HepG2 (cell line): Measurements from ENCODE around the gene SLC17A9. TPM values are rescaled to one million over a fixed set of nuclear protein-coding genes. Genes with fewer than 3 reads are reported as not detected.
A peak's percentile ranks its signal among the peaks of the same experiment; 100 is the strongest.

ENCODE experiments used
- ATF7-NPFF ChIP-seq: sonication (generic); formaldehyde crosslinking; IDR thresholded peaks from 2 replicates; pipeline ENCODE4 v1.8.1; 2023; ENCODE audit warnings: mild to moderate bottlenecking, low read depth, missing genetic modification reagents, moderate library complexity
- HMGA1 ChIP-seq: sonication (generic); formaldehyde crosslinking; conservative IDR thresholded peaks from 2 replicates; pipeline ENCODE4 v1.4.0; 2020; ENCODE audit warnings: missing genetic modification reagents
- PHF5A ChIP-seq: IDR thresholded peaks from one replicate; pipeline ENCODE4 v1.6.1; 2018; ENCODE audit warnings: low read depth, missing genetic modification reagents; ENCODE audit not compliant: unreplicated experiment
- PREB ChIP-seq: sonication (generic); formaldehyde crosslinking; IDR thresholded peaks from 2 replicates; pipeline ENCODE4 v1.4.0; 2020; ENCODE audit warnings: missing genetic modification reagents
- RNF2 ChIP-seq: fragments of 450-650 bp; conservative IDR thresholded peaks from 2 replicates; pipeline ENCODE4 v1.6.1; 2016; ENCODE audit warnings: low read depth
- TEAD3 ChIP-seq: optimal IDR thresholded peaks from 2 replicates; pipeline ENCODE3; 2016; ENCODE audit warnings: borderline replicate concordance
- TSC22D2 ChIP-seq: sonication (generic); formaldehyde crosslinking; IDR thresholded peaks from 2 replicates; pipeline ENCODE4 v1.5.1; 2020; ENCODE audit warnings: missing genetic modification reagents, mild to moderate bottlenecking, borderline replicate concordance
- YY1 ChIP-seq: IDR thresholded peaks from 2 replicates; pipeline ENCODE4 v1.6.1; 2011; ENCODE audit warnings: low read length, low read depth, moderate library complexity, mild to moderate bottlenecking; ENCODE audit not compliant: insufficient read depth, insufficient replicate concordance
- ZBTB38 ChIP-seq: sonication (generic); formaldehyde crosslinking; IDR thresholded peaks from 2 replicates; pipeline ENCODE4 v1.5.1; 2020; ENCODE audit warnings: mild to moderate bottlenecking, missing genetic modification reagents
- ZFP36L1 ChIP-seq: sonication (generic); formaldehyde crosslinking; IDR thresholded peaks from 2 replicates; pipeline ENCODE4 v1.8.0; 2022; ENCODE audit warnings: mild to moderate bottlenecking, missing genetic modification reagents, moderate library complexity
- ZMYM3 ChIP-seq: sonication (generic); formaldehyde crosslinking; IDR thresholded peaks from 2 replicates; pipeline ENCODE4 v1.5.1; 2020; ENCODE audit warnings: mild to moderate bottlenecking, missing genetic modification reagents
- ZNF260 ChIP-seq: sonication (generic); formaldehyde crosslinking; IDR thresholded peaks from 2 replicates; pipeline ENCODE4 v1.4.0; 2020; ENCODE audit warnings: missing genetic modification reagents, low read depth, mild to moderate bottlenecking, borderline replicate concordance
- ZNF441 ChIP-seq: sonication (generic); formaldehyde crosslinking; IDR thresholded peaks from 2 replicates; pipeline ENCODE4 v1.7.0; 2021; ENCODE audit warnings: missing genetic modification reagents, borderline replicate concordance
- ZNF556 ChIP-seq: sonication (generic); formaldehyde crosslinking; IDR thresholded peaks from 2 replicates; pipeline ENCODE4 v1.4.0; 2020; ENCODE audit warnings: mild to moderate bottlenecking, missing genetic modification reagents, borderline replicate concordance
- ZNF570 ChIP-seq: sonication (generic); formaldehyde crosslinking; IDR thresholded peaks from 2 replicates; pipeline ENCODE4 v1.4.0; 2020; ENCODE audit warnings: mild to moderate bottlenecking, missing genetic modification reagents, borderline replicate concordance
- ZNF652 ChIP-seq: IDR thresholded peaks from 2 replicates; pipeline ENCODE4 v1.6.1; 2016; ENCODE audit warnings: low read depth, borderline replicate concordance
- ZSCAN9 ChIP-seq: IDR thresholded peaks from 2 replicates; pipeline ENCODE4 v1.6.1; 2016; ENCODE audit warnings: borderline replicate concordance
- polyA plus RNA-seq, 8 experiments: library from polyadenylated mRNA; depleted of rRNA in 3 of 8; stranded (reverse) in 7 of 8; unstranded in 1 of 8; fragments of >200 nt; fragmentation: Illumina TruSeq in 4 of 8; extraction: Trizol in 4 of 8; gene quantifications; 2 replicates each; pipeline versions ENCODE4 v1.2.1 to v1.2.3, GENCODE V29; 2011 to 2016; ENCODE audit warnings: low read depth in 4 of 8, missing spikeins in 1 of 8, mixed read lengths in 1 of 8; ENCODE audit not compliant: insufficient read depth in 1 of 8
- total RNA-seq, 5 experiments: library from RNA; depleted of rRNA; stranded (reverse); fragments of >200 nt; fragmentation: Illumina TruSeq; extraction: Trizol; gene quantifications; 2 replicates each; pipeline ENCODE4 v1.2.3, GENCODE V29; 2016; ENCODE audit warnings: low read depth in 1 of 5
- TF ChIP-seq, protein P1 (sequence below): sonication (generic); formaldehyde crosslinking; IDR thresholded peaks from 2 replicates; pipeline ENCODE4 v1.4.0; 2020; ENCODE audit warnings: missing genetic modification reagents
- TF ChIP-seq, protein P2 (sequence below): sonication (generic); formaldehyde crosslinking; IDR thresholded peaks from 2 replicates; pipeline ENCODE4 v1.4.0; 2020; ENCODE audit warnings: mild to moderate bottlenecking, missing genetic modification reagents, borderline replicate concordance

The SLC17A9 gene
- total and polyA plus RNA-seq, 2 of the 13 experiments (the other 11 are each of a cell fraction or from before 2014, with no cell fraction given) = 110 to 191 TPM

GRCh38 chr20:62955519-62956386 lies 3.2 kb downstream of the SLC17A9 start (continued):
- TF ChIP-seq ZNF260 (CRISPR knock-in tag) = no peak
- TF ChIP-seq ZSCAN9 (CRISPR knock-in tag) = peak; percentile 98
- TF ChIP-seq, protein P1, sequence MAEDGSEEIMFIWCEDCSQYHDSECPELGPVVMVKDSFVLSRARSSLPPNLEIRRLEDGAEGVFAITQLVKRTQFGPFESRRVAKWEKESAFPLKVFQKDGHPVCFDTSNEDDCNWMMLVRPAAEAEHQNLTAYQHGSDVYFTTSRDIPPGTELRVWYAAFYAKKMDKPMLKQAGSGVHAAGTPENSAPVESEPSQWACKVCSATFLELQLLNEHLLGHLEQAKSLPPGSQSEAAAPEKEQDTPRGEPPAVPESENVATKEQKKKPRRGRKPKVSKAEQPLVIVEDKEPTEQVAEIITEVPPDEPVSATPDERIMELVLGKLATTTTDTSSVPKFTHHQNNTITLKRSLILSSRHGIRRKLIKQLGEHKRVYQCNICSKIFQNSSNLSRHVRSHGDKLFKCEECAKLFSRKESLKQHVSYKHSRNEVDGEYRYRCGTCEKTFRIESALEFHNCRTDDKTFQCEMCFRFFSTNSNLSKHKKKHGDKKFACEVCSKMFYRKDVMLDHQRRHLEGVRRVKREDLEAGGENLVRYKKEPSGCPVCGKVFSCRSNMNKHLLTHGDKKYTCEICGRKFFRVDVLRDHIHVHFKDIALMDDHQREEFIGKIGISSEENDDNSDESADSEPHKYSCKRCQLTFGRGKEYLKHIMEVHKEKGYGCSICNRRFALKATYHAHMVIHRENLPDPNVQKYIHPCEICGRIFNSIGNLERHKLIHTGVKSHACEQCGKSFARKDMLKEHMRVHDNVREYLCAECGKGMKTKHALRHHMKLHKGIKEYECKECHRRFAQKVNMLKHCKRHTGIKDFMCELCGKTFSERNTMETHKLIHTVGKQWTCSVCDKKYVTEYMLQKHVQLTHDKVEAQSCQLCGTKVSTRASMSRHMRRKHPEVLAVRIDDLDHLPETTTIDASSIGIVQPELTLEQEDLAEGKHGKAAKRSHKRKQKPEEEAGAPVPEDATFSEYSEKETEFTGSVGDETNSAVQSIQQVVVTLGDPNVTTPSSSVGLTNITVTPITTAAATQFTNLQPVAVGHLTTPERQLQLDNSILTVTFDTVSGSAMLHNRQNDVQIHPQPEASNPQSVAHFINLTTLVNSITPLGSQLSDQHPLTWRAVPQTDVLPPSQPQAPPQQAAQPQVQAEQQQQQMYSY (CRISPR knock-in tag) = peak; percentile 66; the same call in 1 of the 2 replicates
- 0 out of 2 replicates have a peak, but pooled peaks have one; percentile 35 for TF ChIP-seq RNF2
- TF ChIP-seq ZMYM3 (CRISPR knock-in tag) = peak; percentile 92
- peak; percentile 91 for TF ChIP-seq ZNF441 (CRISPR knock-in tag)
- peak; percentile 98 for TF ChIP-seq PHF5A (CRISPR knock-in tag)
- peak; percentile 84 for TF ChIP-seq ZNF556
- TF ChIP-seq HMGA1 (CRISPR knock-in tag) = no peak
- TF ChIP-seq ZBTB38 (CRISPR knock-in tag) = peak; percentile 79
- TF ChIP-seq ZNF570 (CRISPR knock-in tag) = 0 out of 2 replicates have a peak, but pooled peaks have one; percentile 65
- TF ChIP-seq, protein P2, sequence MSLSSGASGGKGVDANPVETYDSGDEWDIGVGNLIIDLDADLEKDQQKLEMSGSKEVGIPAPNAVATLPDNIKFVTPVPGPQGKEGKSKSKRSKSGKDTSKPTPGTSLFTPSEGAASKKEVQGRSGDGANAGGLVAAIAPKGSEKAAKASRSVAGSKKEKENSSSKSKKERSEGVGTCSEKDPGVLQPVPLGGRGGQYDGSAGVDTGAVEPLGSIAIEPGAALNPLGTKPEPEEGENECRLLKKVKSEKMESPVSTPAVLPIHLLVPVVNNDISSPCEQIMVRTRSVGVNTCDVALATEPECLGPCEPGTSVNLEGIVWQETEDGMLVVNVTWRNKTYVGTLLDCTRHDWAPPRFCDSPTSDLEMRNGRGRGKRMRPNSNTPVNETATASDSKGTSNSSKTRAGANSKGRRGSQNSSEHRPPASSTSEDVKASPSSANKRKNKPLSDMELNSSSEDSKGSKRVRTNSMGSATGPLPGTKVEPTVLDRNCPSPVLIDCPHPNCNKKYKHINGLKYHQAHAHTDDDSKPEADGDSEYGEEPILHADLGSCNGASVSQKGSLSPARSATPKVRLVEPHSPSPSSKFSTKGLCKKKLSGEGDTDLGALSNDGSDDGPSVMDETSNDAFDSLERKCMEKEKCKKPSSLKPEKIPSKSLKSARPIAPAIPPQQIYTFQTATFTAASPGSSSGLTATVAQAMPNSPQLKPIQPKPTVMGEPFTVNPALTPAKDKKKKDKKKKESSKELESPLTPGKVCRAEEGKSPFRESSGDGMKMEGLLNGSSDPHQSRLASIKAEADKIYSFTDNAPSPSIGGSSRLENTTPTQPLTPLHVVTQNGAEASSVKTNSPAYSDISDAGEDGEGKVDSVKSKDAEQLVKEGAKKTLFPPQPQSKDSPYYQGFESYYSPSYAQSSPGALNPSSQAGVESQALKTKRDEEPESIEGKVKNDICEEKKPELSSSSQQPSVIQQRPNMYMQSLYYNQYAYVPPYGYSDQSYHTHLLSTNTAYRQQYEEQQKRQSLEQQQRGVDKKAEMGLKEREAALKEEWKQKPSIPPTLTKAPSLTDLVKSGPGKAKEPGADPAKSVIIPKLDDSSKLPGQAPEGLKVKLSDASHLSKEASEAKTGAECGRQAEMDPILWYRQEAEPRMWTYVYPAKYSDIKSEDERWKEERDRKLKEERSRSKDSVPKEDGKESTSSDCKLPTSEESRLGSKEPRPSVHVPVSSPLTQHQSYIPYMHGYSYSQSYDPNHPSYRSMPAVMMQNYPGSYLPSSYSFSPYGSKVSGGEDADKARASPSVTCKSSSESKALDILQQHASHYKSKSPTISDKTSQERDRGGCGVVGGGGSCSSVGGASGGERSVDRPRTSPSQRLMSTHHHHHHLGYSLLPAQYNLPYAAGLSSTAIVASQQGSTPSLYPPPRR (CRISPR knock-in tag) = peak; percentile 97
- TF ChIP-seq TSC22D2 (CRISPR knock-in tag) = peak; percentile 95
- peak; percentile 76; the same call in 1 of the 2 replicates for TF ChIP-seq ATF7-NPFF (CRISPR knock-in tag)
- no peak for TF ChIP-seq PREB (CRISPR knock-in tag)
- TF ChIP-seq YY1 = peak; percentile 62
- peak; percentile 69 for TF ChIP-seq TEAD3 (CRISPR knock-in tag)
- TF ChIP-seq ZFP36L1 = peak; percentile 98
- TF ChIP-seq ZNF652 (CRISPR knock-in tag) = peak; percentile 83
